Gastroesophageal sphincter (tissue), 3 donors: ENCODE measurements around the gene SLC2A4.
A peak's percentile ranks its signal among the peaks of the same experiment; 100 is the strongest.

Experiments
- CTCF ChIP-seq, 4 experiments: fragments of 200-600 bp in 2 of 4; fragments of 450-650 bp in 2 of 4; sonication (generic) in 1 of 4; IDR thresholded peaks; one replicate each; pipeline ENCODE4 v1.5.1; 2017 to 2019; ENCODE audit warnings: antibody characterized with exemption in 4 of 4, mild to moderate bottlenecking in 2 of 4, moderate library complexity in 2 of 4
- EP300 ChIP-seq: sonication (generic); formaldehyde crosslinking; IDR thresholded peaks from one replicate; pipeline ENCODE4 v1.6.1; 2017; ENCODE audit warnings: antibody characterized with exemption, mild to moderate bottlenecking
- POLR2A ChIP-seq, 2 donors: fragments of 450-650 bp; IDR thresholded peaks; one replicate each; pipeline ENCODE4 v1.6.1; 2017; ENCODE audit warnings: antibody characterized with exemption in 2 of 2, mild to moderate bottlenecking in 2 of 2, moderate library complexity in 1 of 2
- POLR2AphosphoS5 ChIP-seq: sonication (generic); formaldehyde crosslinking; IDR thresholded peaks from one replicate; pipeline ENCODE4 v1.6.1; 2017; ENCODE audit warnings: antibody characterized with exemption

- TF ChIP-seq POLR2A (IDR thresholded peaks at IDR 0.05) (no peak), CTCF (IDR thresholded peaks at IDR 0.05) (peak in 1 of 4 experiments; percentile 8), POLR2AphosphoS5 (no peak), EP300 (no peak)
Measured at GRCh38 chr17:7328840-7329373, 47.4 kb downstream of the SLC2A4 start, which contains the start of gene NEURL4.
